IPS-18c (cell line): Measurements from ENCODE around the gene SPTLC1.
A peak's percentile ranks its signal among the peaks of the same experiment; 100 is the strongest.
"Not testable (repeated sequence)": the region's sequence is repeated elsewhere in the genome, so short reads cannot be mapped to it uniquely, and the experiment has no call there.

Source experiments
- H3K4me3 ChIP-seq: 2 replicates; pipeline ENCODE4 v1.7.0; 2013; ENCODE audit warnings: low read depth, mild to moderate bottlenecking, low read length, moderate library complexity; ENCODE audit not compliant: insufficient read depth
- H3K9me3 ChIP-seq: one replicate; pipeline ENCODE4 v1.6.1; 2013; ENCODE audit warnings: mild to moderate bottlenecking, low read length, moderate library complexity; ENCODE audit not compliant: control insufficient read depth, insufficient read depth

SPTLC1 gene, protein sequence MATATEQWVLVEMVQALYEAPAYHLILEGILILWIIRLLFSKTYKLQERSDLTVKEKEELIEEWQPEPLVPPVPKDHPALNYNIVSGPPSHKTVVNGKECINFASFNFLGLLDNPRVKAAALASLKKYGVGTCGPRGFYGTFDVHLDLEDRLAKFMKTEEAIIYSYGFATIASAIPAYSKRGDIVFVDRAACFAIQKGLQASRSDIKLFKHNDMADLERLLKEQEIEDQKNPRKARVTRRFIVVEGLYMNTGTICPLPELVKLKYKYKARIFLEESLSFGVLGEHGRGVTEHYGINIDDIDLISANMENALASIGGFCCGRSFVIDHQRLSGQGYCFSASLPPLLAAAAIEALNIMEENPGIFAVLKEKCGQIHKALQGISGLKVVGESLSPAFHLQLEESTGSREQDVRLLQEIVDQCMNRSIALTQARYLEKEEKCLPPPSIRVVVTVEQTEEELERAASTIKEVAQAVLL

GRCh38 chr9:92115071-92115858, at the start of gene SPTLC1:
TSS of gene SPTLC1 (minus strand) at chr9:92115413. CDS start at chr9:92115370, 43 bp downstream.
- H3K9me3 ChIP-seq, result no peaks in the 10 kb centered on the region

GRCh38 chr9:92164975-92165374, 49.8 kb upstream of the SPTLC1 start:
- Histone ChIP-seq H3K9me3 (no peaks in the 10 kb centered on the region), H3K4me3 (no peak overlapping the region)

More at GRCh38 chr9:92115071-92115858, at the start of gene SPTLC1:
- peak within 1 kb of the TSS; percentile 88 for H3K4me3 ChIP-seq

DNA sequence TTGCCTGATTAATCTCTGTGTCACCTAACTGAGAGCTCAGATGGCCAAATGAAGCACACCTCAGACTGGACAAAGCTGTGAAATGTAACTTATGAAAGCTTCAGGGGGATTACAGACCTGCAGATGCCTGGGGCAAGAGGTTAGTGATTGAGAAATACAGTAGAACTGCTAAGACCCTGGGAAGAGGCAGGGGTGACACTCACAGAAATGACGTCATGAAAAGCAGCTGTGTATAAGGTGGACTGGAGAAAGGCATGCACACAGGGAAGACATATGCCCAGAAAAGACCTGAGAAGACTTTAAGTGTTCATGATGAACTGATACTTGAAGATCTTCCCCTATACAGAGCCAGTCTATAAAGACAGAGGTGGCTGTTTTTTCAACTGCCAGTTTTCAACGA, 49.3 kb upstream of the SPTLC1 start:
- H3K9me3 ChIP-seq, result no peaks in the 10 kb centered on the region
- H3K4me3 ChIP-seq, result no peak overlapping the region

GRCh38 chr9:92163276-92163675, 48.1 kb upstream of the SPTLC1 start:
- Histone ChIP-seq H3K4me3 (no peak overlapping the region), H3K9me3 (no peaks in the 10 kb centered on the region)

DNA sequence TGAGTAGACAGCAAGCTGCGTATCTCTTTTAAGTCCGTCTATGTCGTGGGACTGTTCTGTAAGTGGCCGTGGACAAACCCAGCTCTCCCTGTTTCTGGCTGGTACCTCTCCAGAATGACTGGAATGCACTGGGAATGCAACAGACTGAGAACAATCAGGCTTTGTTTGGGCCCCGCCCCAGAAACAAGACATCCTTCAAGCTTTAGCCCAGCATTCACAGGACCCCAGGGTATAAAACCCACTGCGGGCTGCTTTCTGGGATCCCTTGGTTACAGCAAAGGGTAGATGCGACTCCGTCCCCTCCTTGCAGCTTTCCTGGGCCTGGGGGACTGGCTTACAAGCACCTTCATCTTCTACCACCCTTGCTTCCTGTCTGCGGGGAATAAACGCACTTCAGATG, 45.6 kb upstream of the SPTLC1 start:
- Histone ChIP-seq H3K4me3 (no peak overlapping the region), H3K9me3 (no peaks in the 10 kb centered on the region)

DNA sequence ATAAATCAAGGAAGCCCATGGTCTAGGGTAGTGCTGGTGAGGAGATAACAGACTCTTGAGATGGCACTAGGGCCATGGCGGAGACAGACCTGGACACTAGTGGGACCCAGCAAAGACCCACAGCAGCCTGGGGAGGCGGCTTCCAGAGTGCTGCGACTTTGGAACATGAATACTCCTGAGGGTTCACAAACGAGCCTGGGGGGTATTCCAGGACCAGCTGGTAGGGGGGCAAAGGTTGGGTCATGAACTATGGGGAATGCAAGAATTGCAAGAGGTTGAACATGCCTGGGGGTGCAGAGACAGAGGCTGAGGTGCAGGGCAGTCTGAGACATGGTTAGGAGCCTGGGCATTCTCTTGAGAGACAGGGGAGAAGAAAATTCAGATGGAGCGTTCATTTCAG, 43.8 kb upstream of the SPTLC1 start:
- Histone ChIP-seq H3K4me3 (no peak overlapping the region), H3K9me3 (no peaks in the 10 kb centered on the region)

DNA sequence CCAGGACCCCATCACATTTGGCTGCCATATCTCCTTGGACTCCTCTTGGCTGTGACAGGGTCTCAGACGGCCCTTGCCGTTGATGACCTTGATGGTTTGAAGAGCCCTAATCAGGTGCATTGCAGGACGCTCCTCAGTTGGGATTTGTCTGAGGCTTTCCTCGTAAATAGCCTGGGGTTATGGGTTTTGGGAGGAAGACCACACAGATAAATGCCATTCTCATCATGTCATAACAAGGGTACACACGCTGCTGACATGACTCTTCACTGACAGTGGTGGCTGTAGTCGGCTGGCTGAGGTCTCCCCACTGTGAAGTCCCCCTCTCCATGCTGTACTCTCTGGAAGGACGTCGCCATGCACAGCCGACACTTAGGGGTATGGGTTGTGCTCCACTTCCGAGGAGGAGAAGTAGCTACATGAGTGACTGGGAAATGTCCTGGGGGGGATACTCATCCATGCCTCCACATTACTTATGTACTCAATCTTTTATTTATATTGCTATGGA, 42.9 kb upstream of the SPTLC1 start:
- no peak overlapping the region for H3K4me3 ChIP-seq
- no peaks in the 10 kb centered on the region for H3K9me3 ChIP-seq

- H3K9me3 ChIP-seq, H3K4me3 ChIP-seq: not testable (repeated sequence)
Measured at GRCh38 chr9:92155736-92156135, 40.5 kb upstream of the SPTLC1 start.

- H3K4me3 ChIP-seq, result no peak overlapping the region
- H3K9me3 ChIP-seq, result no peaks in the 10 kb centered on the region
Measured at GRCh38 chr9:92155221-92155620, 40.0 kb upstream of the SPTLC1 start.

DNA sequence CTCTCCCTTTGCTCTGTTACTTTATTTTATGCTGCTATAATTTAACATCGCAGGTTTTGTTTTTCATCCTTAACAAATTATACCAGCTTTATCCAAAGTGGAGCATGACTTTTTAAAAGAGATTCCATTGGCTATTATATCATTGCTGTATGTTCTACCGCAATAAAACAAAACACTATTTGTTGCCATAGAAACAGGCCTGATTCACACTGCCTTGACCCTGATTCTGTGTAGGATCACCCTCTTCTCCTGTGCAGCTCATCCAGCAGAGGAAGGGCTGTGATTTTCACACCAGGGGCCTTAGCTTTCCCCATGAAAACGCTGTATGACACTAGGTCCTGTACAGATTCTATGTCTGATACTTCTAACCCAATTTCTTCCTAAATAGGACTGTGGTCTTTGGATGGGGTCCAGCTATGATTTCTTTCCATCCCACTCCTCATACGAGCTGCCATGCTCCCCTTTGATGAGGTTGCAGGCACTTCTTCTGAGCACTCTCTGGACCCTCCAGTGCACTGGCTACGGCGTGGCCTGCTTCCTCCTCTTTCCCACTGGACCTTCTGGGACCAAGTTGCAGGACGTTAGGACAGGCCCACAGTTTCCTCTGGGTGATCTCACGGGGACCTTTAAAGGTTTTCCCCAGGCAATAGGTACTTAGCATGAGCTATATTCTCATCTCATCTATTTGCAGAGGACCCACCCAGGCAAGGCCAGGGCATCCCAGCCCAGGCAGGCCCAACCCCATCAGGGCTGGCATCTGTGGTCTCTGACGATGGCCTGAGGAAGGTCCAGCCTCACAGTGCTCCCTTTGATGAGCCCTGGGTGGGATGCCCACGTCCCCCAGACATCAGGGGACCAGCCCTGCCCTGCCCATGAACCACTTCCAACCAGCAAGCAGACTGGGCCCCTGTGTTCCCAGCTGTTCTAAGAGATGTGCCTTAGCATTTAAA, 38.5 kb upstream of the SPTLC1 start:
- H3K4me3 ChIP-seq, H3K9me3 ChIP-seq: not testable (repeated sequence)

GRCh38 chr9:92151691-92152393, 36.6 kb upstream of the SPTLC1 start:
- Histone ChIP-seq H3K4me3 (no peak overlapping the region), H3K9me3 (no peaks in the 10 kb centered on the region)

GRCh38 chr9:92150501-92151470, 35.6 kb upstream of the SPTLC1 start:
- not testable (repeated sequence) for H3K9me3 ChIP-seq

DNA sequence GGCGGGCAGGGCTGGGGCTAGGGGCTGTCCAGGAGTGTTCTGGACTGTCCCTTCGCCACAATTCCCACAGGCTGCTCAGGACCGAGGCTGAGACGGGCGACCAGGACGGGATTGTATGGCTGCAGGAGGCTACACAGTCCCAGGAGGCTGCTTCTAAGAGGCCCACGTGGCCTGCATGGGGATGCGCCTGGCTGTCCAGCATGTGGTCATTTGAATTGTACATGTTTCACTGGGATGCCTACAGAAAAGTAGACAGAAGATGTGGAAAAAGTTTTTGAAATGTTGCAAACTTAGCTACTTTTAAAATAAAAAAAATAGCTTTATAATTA, 32.6 kb upstream of the SPTLC1 start:
- Histone ChIP-seq H3K9me3 (no peaks in the 10 kb centered on the region), H3K4me3 (no peak overlapping the region)

More at GRCh38 chr9:92150501-92151470, 35.6 kb upstream of the SPTLC1 start:
- not testable (repeated sequence) for H3K4me3 ChIP-seq

- Histone ChIP-seq H3K4me3 (no peak overlapping the region), H3K9me3 (no peaks in the 10 kb centered on the region)
Measured at GRCh38 chr9:92147030-92147851, 32.0 kb upstream of the SPTLC1 start.

DNA sequence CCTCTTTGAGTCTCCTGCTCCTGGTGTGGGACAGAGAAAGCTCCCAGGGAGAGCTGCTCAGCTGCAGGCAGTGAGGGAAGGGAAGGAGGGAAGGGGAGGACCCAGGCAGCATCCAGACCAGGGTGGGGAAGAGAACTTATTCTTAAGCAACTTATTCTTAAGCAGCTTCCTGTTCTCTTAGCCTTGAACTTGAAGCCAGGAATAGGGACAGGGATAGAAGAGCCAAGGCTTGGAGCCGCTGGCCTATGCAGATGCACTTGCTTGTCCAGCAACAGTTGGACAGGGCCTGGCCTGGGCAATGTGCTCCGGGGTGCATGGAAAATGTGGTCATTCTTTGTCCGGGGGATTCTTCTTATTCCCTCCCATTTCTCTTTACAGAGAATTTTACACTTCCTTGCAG, 31.4 kb upstream of the SPTLC1 start:
- no peaks in the 10 kb centered on the region for H3K9me3 ChIP-seq

More for the DNA sequence above, 31.4 kb upstream of the SPTLC1 start:
- H3K4me3 ChIP-seq, result no peak overlapping the region
